ENCODE measurements around the gene PEX14.

The PEX14 gene

DNA sequence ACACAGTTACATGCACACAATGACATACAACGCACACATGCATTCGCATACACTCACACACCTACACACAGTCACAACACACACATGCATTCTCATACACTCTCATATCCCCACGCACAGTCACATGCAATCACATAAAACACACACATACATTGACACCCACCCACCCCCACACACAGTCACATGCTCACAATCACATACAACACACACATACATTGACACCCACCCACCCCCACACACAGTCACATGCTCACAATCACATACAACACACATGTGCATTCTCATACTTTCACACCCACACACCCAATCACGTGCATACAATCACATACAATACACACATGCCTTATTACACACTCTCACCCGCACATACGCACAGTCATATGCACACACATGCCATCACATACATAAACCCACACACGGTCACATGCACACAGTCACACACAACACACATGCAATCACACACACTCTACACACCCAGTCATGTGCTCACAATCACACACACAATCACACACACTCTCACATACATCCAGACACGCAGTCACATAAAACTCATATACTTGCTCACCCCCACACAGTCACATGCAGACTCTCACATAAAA lies 187.4 kb downstream of the PEX14 start:
- Histone ChIP-seq H3K4me3 (ENCODE audit: insufficient read depth, low read length, poor library complexity, severe bottlenecking) (no peak overlapping the region), H3K27me3 (ENCODE audit: low read length) (no peaks in the 10 kb centered on the region), H2AFZ (ENCODE audit: low read depth, low read length, severe bottlenecking) (no peak overlapping the region), H4K20me1 (ENCODE audit: low read depth, low read length) (no peaks in the 10 kb centered on the region), H3K36me3 (ENCODE audit: low read length) (no peaks in the 10 kb centered on the region), H3K27ac (ENCODE audit: low read depth, low read length) (no peak overlapping the region), H3F3A (ENCODE audit: insufficient read depth) (no peaks in the 10 kb centered on the region), H3K9me2 (replicated peaks; ENCODE audit: insufficient read depth, low read length) (no peaks in the 10 kb centered on the region), H3K9ac (ENCODE audit: low read length) (no peak overlapping the region), H3K4me2 (ENCODE audit: low read depth, low read length, poor library complexity, severe bottlenecking) (no peak overlapping the region), H3K79me2 (ENCODE audit: insufficient read depth, low read length) (no peaks in the 10 kb centered on the region), H3K9me3 (ENCODE audit: insufficient read depth, low read length) (no peaks in the 10 kb centered on the region)
- TF ChIP-seq, protein P1, sequence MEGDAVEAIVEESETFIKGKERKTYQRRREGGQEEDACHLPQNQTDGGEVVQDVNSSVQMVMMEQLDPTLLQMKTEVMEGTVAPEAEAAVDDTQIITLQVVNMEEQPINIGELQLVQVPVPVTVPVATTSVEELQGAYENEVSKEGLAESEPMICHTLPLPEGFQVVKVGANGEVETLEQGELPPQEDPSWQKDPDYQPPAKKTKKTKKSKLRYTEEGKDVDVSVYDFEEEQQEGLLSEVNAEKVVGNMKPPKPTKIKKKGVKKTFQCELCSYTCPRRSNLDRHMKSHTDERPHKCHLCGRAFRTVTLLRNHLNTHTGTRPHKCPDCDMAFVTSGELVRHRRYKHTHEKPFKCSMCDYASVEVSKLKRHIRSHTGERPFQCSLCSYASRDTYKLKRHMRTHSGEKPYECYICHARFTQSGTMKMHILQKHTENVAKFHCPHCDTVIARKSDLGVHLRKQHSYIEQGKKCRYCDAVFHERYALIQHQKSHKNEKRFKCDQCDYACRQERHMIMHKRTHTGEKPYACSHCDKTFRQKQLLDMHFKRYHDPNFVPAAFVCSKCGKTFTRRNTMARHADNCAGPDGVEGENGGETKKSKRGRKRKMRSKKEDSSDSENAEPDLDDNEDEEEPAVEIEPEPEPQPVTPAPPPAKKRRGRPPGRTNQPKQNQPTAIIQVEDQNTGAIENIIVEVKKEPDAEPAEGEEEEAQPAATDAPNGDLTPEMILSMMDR (IDR thresholded peaks at IDR 0.05; ENCODE audit: insufficient read depth, low read length, poor library complexity, severe bottlenecking) = no peak
- TF ChIP-seq EZH2phosphoT487 (conservative IDR thresholded peaks at IDR 0.05; ENCODE audit: low read length) = no peak

DNA sequence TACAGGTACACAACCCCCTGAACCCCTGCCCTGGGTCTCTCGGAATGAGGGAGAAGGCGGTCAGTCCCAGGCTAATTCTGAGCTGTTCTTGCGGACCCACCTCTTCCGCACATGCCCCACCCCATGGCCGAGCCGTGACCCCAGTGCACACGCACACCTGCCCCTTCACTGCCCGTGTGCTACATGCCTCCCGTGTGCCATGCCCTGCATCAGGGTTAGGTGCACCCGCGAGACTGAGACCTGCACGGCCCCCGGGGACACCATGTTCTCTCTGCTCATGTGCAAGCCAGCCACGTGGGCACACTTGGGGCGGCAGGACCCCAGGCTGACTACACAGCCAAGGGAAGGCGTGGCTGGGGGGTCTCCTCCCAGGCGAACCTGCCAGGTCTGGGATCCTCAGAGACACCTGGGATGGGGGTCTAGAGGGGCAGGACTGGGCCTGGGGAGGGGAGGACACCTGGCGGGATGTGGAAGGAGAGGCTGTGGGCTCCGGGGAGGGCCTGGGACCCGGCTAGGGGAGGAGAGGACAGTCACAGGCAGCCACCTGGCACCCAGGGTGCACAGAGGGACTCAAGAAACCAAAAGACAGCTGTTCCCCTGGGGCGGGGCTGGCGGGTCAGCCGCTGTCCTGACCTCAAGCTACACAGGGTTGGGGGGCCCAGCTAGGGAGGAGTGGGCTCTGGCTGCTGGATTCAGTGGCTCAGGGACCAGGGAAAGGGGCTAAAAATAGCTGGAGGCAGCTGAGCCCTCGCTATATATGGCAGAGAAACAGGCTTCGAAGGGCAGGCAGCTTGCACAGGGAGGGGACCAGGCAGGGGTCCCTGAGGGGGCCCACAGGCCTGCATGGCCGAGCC lies 188.3 kb downstream of the PEX14 start:
- no peak for TF ChIP-seq EZH2phosphoT487 (conservative IDR thresholded peaks at IDR 0.05; ENCODE audit: low read length)
- TF ChIP-seq, protein P1 (IDR thresholded peaks at IDR 0.05; ENCODE audit: insufficient read depth, low read length, poor library complexity, severe bottlenecking) = no peak
- Histone ChIP-seq H3K9ac (ENCODE audit: low read length) (no peak overlapping the region), H3K27me3 (ENCODE audit: low read length) (no peaks in the 10 kb centered on the region), H4K20me1 (ENCODE audit: low read depth, low read length) (no peaks in the 10 kb centered on the region), H3F3A (ENCODE audit: insufficient read depth) (no peaks in the 10 kb centered on the region), H3K4me3 (ENCODE audit: insufficient read depth, low read length, poor library complexity, severe bottlenecking) (no peak overlapping the region), H3K79me2 (ENCODE audit: insufficient read depth, low read length) (no peaks in the 10 kb centered on the region), H3K9me3 (ENCODE audit: insufficient read depth, low read length) (no peaks in the 10 kb centered on the region), H3K36me3 (ENCODE audit: low read length) (no peaks in the 10 kb centered on the region), H2AFZ (ENCODE audit: low read depth, low read length, severe bottlenecking) (no peak overlapping the region), H3K27ac (ENCODE audit: low read depth, low read length) (no peak overlapping the region), H3K9me2 (replicated peaks; ENCODE audit: insufficient read depth, low read length) (no peaks in the 10 kb centered on the region), H3K4me2 (ENCODE audit: low read depth, low read length, poor library complexity, severe bottlenecking) (no peak overlapping the region)

DNA sequence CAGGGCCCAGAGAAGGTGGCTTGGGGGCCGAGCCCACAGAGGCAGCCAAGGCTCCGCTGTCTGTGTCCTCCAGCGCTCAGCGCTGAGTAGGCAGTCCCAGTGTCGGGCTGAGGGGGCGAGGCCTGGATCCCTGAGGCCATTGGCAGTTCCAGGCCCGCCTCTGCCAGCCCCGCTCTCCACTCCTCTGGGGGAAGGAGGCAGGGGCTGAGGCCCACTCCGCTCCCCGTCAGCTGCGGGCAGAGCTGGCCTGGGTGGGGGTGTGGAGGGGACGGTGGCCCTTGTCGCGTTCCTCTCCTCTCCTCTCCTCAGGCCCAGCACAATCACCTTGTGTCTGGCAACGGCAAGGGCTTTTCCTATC lies 188.9 kb downstream of the PEX14 start:
- Histone ChIP-seq H3K9me3 (ENCODE audit: insufficient read depth, low read length) (no peaks in the 10 kb centered on the region), H3K4me2 (ENCODE audit: low read depth, low read length, poor library complexity, severe bottlenecking) (no peak overlapping the region), H3K27me3 (ENCODE audit: low read length) (no peaks in the 10 kb centered on the region), H3K4me3 (ENCODE audit: insufficient read depth, low read length, poor library complexity, severe bottlenecking) (no peak overlapping the region), H2AFZ (ENCODE audit: low read depth, low read length, severe bottlenecking) (no peak overlapping the region), H3K9me2 (replicated peaks; ENCODE audit: insufficient read depth, low read length) (no peaks in the 10 kb centered on the region), H3K27ac (ENCODE audit: low read depth, low read length) (no peak overlapping the region), H3F3A (ENCODE audit: insufficient read depth) (no peaks in the 10 kb centered on the region), H3K9ac (ENCODE audit: low read length) (no peak overlapping the region), H4K20me1 (ENCODE audit: low read depth, low read length) (no peaks in the 10 kb centered on the region), H3K79me2 (ENCODE audit: insufficient read depth, low read length) (no peaks in the 10 kb centered on the region), H3K36me3 (ENCODE audit: low read length) (no peaks in the 10 kb centered on the region)
- TF ChIP-seq EZH2phosphoT487 (conservative IDR thresholded peaks at IDR 0.05; ENCODE audit: low read length) = no peak
- TF ChIP-seq, protein P1 (IDR thresholded peaks at IDR 0.05; ENCODE audit: insufficient read depth, low read length, poor library complexity, severe bottlenecking) = no peak
